CD4-positive, alpha-beta T cell treated with Interleukin-4 for 1 hour (primary cell): ENCODE measurements around the gene MCTP1.
"Not testable (repeated sequence)": the region's sequence is repeated elsewhere in the genome, so short reads cannot be mapped to it uniquely, and the experiment has no call there.

Source experiments
- DNase-seq, 2 donors: peaks; one replicate each; pipeline ENCODE4 v3.0.0-alpha.2; 2020 to 2022

Gene MCTP1

GRCh38 chr5:95022967-95023695 lies 261.8 kb downstream of the MCTP1 start:
- DNase-seq, result no peak

GRCh38 chr5:95020345-95020744 lies 264.5 kb downstream of the MCTP1 start:
- no peak for DNase-seq

- no peak for DNase-seq
These were observed 265.9 kb downstream of the MCTP1 start for GRCh38 chr5:95018946-95019345.

- no peak for DNase-seq
These were observed 266.4 kb downstream of the MCTP1 start for GRCh38 chr5:95018511-95018910.

- no peak for DNase-seq
These were observed 275.1 kb downstream of the MCTP1 start for GRCh38 chr5:95009812-95010211.

- DNase-seq, result no peak
These were observed 276.8 kb downstream of the MCTP1 start for GRCh38 chr5:95007921-95008597.

GRCh38 chr5:95005811-95006210 lies 279.1 kb downstream of the MCTP1 start:
- no peak for DNase-seq

- DNase-seq, result no peak
These were observed 286.2 kb downstream of the MCTP1 start for GRCh38 chr5:94998670-94999069.

GRCh38 chr5:94994537-94994936 lies 290.4 kb downstream of the MCTP1 start:
- DNase-seq, result not testable (repeated sequence)

GRCh38 chr5:94993491-94993890 lies 291.4 kb downstream of the MCTP1 start:
- no peak for DNase-seq

GRCh38 chr5:94992325-94992724 lies 292.6 kb downstream of the MCTP1 start:
- DNase-seq, result no peak

- DNase-seq, result no peak
These were observed 300.9 kb downstream of the MCTP1 start for GRCh38 chr5:94983861-94984535.

GRCh38 chr5:94977437-94977836 lies 307.5 kb downstream of the MCTP1 start:
- no peak for DNase-seq

- DNase-seq, result no peak
These were observed 308.0 kb downstream of the MCTP1 start for GRCh38 chr5:94976853-94977252.

GRCh38 chr5:94972268-94972667 lies 312.6 kb downstream of the MCTP1 start:
- DNase-seq, result no peak

GRCh38 chr5:94969174-94969573 lies 315.7 kb downstream of the MCTP1 start:
- no peak for DNase-seq

- peak; percentile 15 to 47 for DNase-seq
These were observed 316.3 kb downstream of the MCTP1 start for GRCh38 chr5:94968507-94969095.

GRCh38 chr5:94967525-94967924 lies 317.4 kb downstream of the MCTP1 start:
- no peak for DNase-seq

GRCh38 chr5:94959279-94959678 lies 325.6 kb downstream of the MCTP1 start:
- DNase-seq, result not testable (repeated sequence)

GRCh38 chr5:94945656-94946055 lies 339.2 kb downstream of the MCTP1 start:
- DNase-seq, result no peak

- DNase-seq, result no peak
These were observed 340.7 kb downstream of the MCTP1 start for GRCh38 chr5:94944160-94944559.

GRCh38 chr5:94941122-94941755 lies 343.7 kb downstream of the MCTP1 start:
- no peak for DNase-seq

GRCh38 chr5:94932259-94932658 lies 352.6 kb downstream of the MCTP1 start:
- DNase-seq, result no peak
